NB4 (cell line): Measurements from ENCODE around the gene DDX56.
A peak's percentile ranks its signal among the peaks of the same experiment; 100 is the strongest.

ENCODE experiments used
- DNase-seq: peaks from one replicate; pipeline ENCODE4 v3.0.0; 2010; ENCODE audit warnings: low read depth
- H3K4me3 ChIP-seq: one replicate; pipeline ENCODE4 v1.5.1; 2011; ENCODE audit warnings: mild to moderate bottlenecking, low read depth, low read length, moderate library complexity
- MYC ChIP-seq: IDR thresholded peaks from 2 replicates; pipeline ENCODE4 v1.6.1; 2011; ENCODE audit warnings: low read depth, low read length
- POLR2A ChIP-seq: IDR thresholded peaks from 2 replicates; pipeline ENCODE4 v1.6.1; 2011; ENCODE audit warnings: mild to moderate bottlenecking; ENCODE audit not compliant: insufficient read length; ENCODE audit errors: extremely low read depth
- TF ChIP-seq, protein P1 (sequence below): IDR thresholded peaks from 2 replicates; pipeline ENCODE4 v1.6.1; 2011; ENCODE audit warnings: low read depth, low read length
- TF ChIP-seq, protein P2 (sequence below): IDR thresholded peaks from one replicate; pipeline ENCODE4 v1.5.1; 2012; ENCODE audit warnings: low read depth, low read length

DDX56 gene, protein sequence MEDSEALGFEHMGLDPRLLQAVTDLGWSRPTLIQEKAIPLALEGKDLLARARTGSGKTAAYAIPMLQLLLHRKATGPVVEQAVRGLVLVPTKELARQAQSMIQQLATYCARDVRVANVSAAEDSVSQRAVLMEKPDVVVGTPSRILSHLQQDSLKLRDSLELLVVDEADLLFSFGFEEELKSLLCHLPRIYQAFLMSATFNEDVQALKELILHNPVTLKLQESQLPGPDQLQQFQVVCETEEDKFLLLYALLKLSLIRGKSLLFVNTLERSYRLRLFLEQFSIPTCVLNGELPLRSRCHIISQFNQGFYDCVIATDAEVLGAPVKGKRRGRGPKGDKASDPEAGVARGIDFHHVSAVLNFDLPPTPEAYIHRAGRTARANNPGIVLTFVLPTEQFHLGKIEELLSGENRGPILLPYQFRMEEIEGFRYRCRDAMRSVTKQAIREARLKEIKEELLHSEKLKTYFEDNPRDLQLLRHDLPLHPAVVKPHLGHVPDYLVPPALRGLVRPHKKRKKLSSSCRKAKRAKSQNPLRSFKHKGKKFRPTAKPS

DNA sequence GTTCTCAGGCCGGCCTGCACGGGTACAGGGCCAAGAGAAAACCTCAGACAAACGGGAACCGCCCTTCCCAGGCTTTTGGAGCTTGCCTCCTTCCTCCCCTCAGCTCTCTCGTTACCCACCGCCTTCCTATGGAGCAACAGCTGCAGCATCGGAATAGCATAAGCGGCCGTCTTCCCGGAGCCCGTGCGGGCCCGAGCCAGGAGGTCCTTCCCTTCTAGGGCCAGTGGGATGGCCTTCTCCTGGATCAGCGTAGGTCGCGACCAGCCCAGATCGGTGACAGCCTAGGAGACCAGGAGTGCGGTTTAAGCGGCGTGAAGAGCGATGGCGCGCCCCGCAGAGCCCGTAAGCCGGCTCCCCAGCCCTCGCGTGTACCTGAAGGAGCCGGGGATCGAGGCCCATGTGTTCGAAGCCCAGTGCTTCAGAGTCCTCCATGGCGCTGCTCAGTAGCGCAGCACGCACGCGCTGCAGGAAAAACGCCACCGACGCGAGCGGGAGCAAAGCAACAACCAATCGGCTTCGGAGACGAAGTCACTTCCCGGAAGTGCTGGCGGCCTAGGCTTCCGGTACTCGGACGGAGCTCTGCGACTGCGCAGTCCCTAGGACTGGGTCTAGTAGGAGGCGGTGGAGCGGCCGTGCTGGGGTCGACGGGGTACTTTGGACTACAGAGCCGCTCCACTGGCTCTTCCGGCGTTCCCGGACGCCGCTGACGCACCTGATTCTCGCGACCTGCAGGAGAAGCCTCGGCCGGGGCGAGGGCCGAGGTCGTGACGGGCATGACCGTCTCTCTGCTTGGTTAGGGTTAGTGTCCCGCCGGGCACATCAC lies at the start of gene DDX56:
DDX56 (minus strand) TSS at position 445 of the 823 bp plus-strand sequence; CDS start at position 432, 13 bp downstream.
- DNase-seq, result peak; percentile 98
- peak within 1 kb of the TSS; percentile 95 for H3K4me3 ChIP-seq
- TF ChIP-seq, protein P1, sequence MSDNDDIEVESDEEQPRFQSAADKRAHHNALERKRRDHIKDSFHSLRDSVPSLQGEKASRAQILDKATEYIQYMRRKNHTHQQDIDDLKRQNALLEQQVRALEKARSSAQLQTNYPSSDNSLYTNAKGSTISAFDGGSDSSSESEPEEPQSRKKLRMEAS, result peak; percentile 98
- peak; percentile 100 for TF ChIP-seq MYC
- TF ChIP-seq POLR2A, result peak; percentile 98
- TF ChIP-seq, protein P2, sequence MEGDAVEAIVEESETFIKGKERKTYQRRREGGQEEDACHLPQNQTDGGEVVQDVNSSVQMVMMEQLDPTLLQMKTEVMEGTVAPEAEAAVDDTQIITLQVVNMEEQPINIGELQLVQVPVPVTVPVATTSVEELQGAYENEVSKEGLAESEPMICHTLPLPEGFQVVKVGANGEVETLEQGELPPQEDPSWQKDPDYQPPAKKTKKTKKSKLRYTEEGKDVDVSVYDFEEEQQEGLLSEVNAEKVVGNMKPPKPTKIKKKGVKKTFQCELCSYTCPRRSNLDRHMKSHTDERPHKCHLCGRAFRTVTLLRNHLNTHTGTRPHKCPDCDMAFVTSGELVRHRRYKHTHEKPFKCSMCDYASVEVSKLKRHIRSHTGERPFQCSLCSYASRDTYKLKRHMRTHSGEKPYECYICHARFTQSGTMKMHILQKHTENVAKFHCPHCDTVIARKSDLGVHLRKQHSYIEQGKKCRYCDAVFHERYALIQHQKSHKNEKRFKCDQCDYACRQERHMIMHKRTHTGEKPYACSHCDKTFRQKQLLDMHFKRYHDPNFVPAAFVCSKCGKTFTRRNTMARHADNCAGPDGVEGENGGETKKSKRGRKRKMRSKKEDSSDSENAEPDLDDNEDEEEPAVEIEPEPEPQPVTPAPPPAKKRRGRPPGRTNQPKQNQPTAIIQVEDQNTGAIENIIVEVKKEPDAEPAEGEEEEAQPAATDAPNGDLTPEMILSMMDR, result no peak

DNA sequence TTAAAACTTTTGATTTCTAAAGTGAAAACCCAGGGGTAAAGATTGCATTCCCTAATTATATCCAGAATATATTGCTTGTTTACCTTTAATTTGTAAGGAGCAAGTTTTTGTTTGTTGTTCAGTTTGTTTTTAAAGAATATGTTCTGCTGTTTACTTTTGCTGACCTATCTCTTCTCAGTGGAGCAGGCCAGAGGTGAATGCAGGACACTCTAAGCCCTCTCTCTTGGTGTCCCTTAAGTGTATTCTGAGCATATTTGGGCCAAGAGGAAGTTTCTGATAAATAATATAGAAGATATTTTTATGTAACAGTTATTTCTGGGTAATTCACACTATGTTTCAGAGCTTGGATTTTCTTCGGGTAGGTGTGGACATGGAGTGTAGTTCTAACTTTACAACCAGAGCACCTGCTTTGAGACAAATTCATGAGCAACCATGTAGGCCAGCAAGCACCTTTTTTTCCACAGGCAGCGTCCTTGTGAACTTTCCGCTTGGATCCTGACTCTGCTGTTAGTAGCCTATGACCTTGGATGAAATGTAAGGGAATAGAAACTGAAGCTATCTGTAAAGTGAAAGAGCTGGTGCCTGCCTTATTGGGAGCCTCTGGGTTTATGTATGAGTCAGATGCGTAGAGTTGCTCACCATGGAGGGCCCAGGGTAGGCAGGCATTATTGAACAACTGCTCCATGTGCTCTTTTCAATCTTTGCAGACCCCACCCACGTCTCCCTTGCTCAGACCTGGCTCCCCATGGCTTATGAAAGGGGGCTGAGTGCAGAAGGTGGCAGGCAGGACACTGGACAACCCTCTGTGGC lies 48.8 kb upstream of the DDX56 start:
- H3K4me3 ChIP-seq, result no peak overlapping the region
- DNase-seq, result no peak
- TF ChIP-seq, protein P2, result no peak
- TF ChIP-seq, protein P1, result 0 out of 2 replicates have a peak, but pooled peaks have one; percentile 11
- TF ChIP-seq MYC, result peak; percentile 28; the same call in 1 of the 2 replicates

DNA sequence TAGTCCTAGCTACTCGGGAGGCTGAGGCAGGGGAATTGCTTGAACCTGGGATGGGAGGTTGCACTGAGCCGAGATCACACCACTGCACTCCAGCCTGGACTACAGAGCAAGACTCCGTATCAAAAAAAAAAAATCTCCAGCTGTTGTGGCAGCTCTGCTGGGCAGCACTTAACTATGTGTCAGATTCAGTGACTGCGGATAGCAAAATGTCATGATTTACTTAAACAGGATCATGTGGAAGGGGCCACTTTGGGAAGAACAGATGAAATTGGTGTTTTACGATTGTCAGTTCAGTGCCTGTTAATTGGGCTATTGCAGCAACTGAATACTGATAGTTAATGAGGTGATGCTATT lies 48.0 kb upstream of the DDX56 start:
- no peak for DNase-seq
- no peak overlapping the region for H3K4me3 ChIP-seq
- TF ChIP-seq MYC, result no peak
- TF ChIP-seq, protein P2, result no peak
- TF ChIP-seq, protein P1, result no peak
- no peak for TF ChIP-seq POLR2A

DNA sequence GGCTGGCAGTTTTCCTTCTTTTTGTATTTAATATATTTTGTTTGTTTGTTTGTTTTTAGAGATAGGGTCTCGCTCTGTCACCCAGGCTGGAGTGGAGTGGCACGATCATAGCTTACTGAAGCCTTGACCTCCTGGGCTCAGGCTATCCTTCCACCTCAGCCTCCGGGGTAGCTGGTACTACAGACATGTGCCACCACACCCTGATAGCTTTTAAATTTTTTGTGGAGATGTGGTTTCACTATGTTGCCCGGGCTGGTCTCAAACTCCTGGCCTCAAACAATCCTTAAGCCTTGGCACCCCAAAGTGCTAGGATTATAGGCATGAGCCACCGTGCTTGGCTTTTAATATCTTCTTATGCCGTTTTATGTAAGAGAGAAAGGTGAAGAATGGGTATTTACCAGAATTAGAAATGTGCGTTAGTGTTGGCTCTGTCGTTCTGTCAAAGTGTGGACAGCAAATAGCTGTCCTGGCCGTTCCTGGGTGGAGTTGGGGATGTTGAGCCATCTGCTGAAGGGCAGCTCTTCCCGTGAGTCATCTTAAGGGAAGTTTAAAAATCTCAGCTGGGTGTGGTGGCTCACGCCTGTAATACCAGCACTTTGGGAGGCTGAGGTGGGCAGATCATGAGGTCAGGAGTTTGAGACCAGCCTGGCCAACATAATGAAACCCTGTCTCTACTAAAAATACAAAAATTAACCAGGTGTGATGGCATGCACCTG lies 47.5 kb upstream of the DDX56 start:
- DNase-seq, result no peak
- TF ChIP-seq, protein P1, result no peak
- TF ChIP-seq MYC (no peak), POLR2A (no peak)
- TF ChIP-seq, protein P2, result no peak
- no peak overlapping the region for H3K4me3 ChIP-seq
